Measurements from ENCODE around the gene TMEM181.
"Not testable (repeated sequence)": the region's sequence is repeated elsewhere in the genome, so short reads cannot be mapped to it uniquely, and the experiment has no call there.

TMEM181 gene

GRCh38 chr6:158611541-158612370, 51.9 kb downstream of the TMEM181 start:
- DNase-seq (ENCODE audit: insufficient read length, low spot score) (no peak), FAIRE-seq (no peak)
- TF ChIP-seq POLR2A (IDR thresholded peaks at IDR 0.05; ENCODE audit: low read depth, low read length) (no peak), POU2F2 (IDR thresholded peaks at IDR 0.05; ENCODE audit: low read depth, low read length) (no peak), PAX5 (IDR thresholded peaks at IDR 0.05; ENCODE audit: insufficient read depth, low read length, severe bottlenecking) (no peak), SPI1 (IDR thresholded peaks at IDR 0.05; ENCODE audit: low read depth, low read length) (no peak), POLR2AphosphoS5 (IDR thresholded peaks at IDR 0.05; ENCODE audit: low read depth, low read length) (no peak), TAF1 (IDR thresholded peaks at IDR 0.05; ENCODE audit: low read depth, low read length) (no peak)

DNA sequence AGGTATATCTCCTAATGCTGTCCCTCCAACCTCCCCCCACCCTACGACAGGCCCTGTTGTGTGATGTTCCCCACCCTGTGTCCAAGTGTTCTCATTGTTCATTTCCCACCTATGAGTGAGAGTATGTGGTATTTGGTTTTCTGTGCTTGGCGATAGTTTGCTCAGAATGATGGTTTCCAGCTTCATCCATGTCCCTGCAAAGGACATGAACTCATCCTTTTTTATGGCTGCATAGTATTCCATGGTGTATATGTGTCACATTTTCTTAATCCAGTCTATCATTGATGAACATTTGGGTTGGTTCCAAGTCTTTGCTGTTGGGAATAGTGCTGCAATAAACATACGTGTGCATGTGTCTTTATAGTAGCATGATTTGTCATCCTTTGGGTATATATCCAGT, 54.7 kb downstream of the TMEM181 start:
- DNase-seq (ENCODE audit: insufficient read length, low spot score); FAIRE-seq: not testable (repeated sequence)

GRCh38 chr6:158618289-158618688, 58.4 kb downstream of the TMEM181 start:
- not testable (repeated sequence) for FAIRE-seq; DNase-seq (ENCODE audit: insufficient read length, low spot score)

- no peak for TF ChIP-seq PAX5 (IDR thresholded peaks at IDR 0.05; ENCODE audit: insufficient read depth, low read length, severe bottlenecking)
- no peak for TF ChIP-seq POLR2A (IDR thresholded peaks at IDR 0.05; ENCODE audit: low read depth, low read length)
- no peak for TF ChIP-seq POLR2AphosphoS5 (IDR thresholded peaks at IDR 0.05; ENCODE audit: low read depth, low read length)
- TF ChIP-seq TAF1 (IDR thresholded peaks at IDR 0.05; ENCODE audit: low read depth, low read length), result no peak
- TF ChIP-seq POU2F2 (IDR thresholded peaks at IDR 0.05; ENCODE audit: low read depth, low read length), result no peak
- TF ChIP-seq SPI1 (IDR thresholded peaks at IDR 0.05; ENCODE audit: low read depth, low read length), result no peak
- FAIRE-seq, result no peak
- no peak for DNase-seq (ENCODE audit: insufficient read length, low spot score)
Measured at GRCh38 chr6:158619922-158620801, 60.3 kb downstream of the TMEM181 start.

- no peak for FAIRE-seq
- no peak for TF ChIP-seq POLR2A (IDR thresholded peaks at IDR 0.05; ENCODE audit: low read depth, low read length)
- no peak for TF ChIP-seq POU2F2 (IDR thresholded peaks at IDR 0.05; ENCODE audit: low read depth, low read length)
- TF ChIP-seq TAF1 (IDR thresholded peaks at IDR 0.05; ENCODE audit: low read depth, low read length), result no peak
- no peak for TF ChIP-seq SPI1 (IDR thresholded peaks at IDR 0.05; ENCODE audit: low read depth, low read length)
- no peak for TF ChIP-seq POLR2AphosphoS5 (IDR thresholded peaks at IDR 0.05; ENCODE audit: low read depth, low read length)
- no peak for TF ChIP-seq PAX5 (IDR thresholded peaks at IDR 0.05; ENCODE audit: insufficient read depth, low read length, severe bottlenecking)
- no peak for DNase-seq (ENCODE audit: insufficient read length, low spot score)
Measured at GRCh38 chr6:158620963-158621693, 61.2 kb downstream of the TMEM181 start.

DNA sequence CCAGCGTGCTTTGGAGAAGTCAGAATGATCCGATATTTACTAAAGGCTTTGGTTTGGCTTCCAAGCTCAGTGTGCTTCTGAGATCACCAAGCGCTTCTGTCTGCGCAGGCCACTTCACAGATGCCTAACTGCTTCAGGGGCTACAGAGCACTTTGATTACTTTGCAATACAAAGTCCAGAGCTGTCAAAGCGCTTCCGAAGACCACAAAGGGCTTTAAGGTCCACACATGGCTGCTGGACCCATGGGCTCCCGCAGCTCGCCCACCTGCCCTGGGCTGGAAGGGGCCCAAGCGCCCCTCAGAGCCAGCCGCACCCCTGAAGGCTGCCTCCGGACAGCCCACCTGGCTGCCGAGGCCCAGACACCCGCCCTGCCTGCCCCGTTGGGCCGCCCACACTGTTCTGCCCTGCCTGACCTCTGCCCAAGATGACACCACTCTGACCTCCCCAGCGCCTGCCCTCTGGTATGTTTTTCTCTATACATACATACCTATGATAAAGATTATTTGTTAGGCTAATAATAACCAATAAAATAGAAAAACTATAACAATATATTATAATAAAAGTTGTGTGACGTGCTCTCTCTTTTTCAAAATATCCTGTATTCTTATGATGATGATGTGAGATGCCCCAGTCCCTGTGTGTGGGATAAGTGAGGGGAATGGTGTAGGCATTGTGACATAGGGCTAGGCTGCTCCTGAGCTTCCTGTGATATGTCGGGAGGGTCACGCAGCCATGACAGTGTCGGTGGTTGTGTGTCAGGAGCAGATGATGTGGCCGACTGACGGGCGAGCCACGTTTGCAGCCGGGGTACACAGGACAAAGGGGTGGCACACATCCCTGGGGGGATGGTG, 62.0 kb downstream of the TMEM181 start:
- FAIRE-seq (peak; percentile 9), DNase-seq (ENCODE audit: insufficient read length, low spot score) (no peak)

DNA sequence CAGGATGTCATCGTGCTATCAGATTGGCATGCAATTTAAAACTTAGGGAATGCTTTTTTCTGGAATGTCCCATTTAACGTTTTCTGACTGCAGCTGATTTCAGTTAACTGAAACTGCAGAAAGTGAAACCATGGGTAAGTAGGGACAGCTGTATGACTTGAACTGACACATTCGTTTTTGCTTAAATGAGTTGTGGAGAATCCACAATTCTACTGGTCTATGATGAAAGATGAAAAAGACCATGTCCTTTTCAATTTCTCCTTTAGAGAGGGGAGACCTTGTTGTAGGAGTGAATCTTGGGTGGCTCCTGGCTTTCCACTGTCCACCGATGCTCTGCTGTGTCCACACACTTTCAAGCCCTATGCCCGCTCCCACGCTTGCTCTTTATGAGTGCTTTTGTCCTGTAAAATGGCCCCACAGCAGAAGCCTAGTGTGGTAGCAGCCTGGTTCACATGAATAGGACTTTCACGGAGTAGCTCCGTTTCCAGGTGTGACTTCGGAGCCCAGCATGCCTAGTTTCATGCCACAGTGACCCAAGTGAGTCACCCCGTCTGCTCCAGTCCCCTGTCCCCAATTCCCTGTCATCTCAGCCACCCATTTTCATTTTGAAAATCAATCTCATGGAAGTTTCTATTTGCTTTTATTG, 62.8 kb downstream of the TMEM181 start:
- TF ChIP-seq POLR2A (IDR thresholded peaks at IDR 0.05; ENCODE audit: low read depth, low read length) (no peak), SPI1 (IDR thresholded peaks at IDR 0.05; ENCODE audit: low read depth, low read length) (no peak), TAF1 (IDR thresholded peaks at IDR 0.05; ENCODE audit: low read depth, low read length) (no peak), POU2F2 (IDR thresholded peaks at IDR 0.05; ENCODE audit: low read depth, low read length) (no peak), PAX5 (IDR thresholded peaks at IDR 0.05; ENCODE audit: insufficient read depth, low read length, severe bottlenecking) (no peak), POLR2AphosphoS5 (IDR thresholded peaks at IDR 0.05; ENCODE audit: low read depth, low read length) (no peak)
- FAIRE-seq (no peak), DNase-seq (ENCODE audit: insufficient read length, low spot score) (no peak)

More for the DNA sequence above, 62.0 kb downstream of the TMEM181 start:
- no peak for TF ChIP-seq POU2F2 (IDR thresholded peaks at IDR 0.05; ENCODE audit: low read depth, low read length)
- no peak for TF ChIP-seq TAF1 (IDR thresholded peaks at IDR 0.05; ENCODE audit: low read depth, low read length)
- no peak for TF ChIP-seq POLR2A (IDR thresholded peaks at IDR 0.05; ENCODE audit: low read depth, low read length)
- TF ChIP-seq POLR2AphosphoS5 (IDR thresholded peaks at IDR 0.05; ENCODE audit: low read depth, low read length), result no peak
- no peak for TF ChIP-seq SPI1 (IDR thresholded peaks at IDR 0.05; ENCODE audit: low read depth, low read length)
- TF ChIP-seq PAX5 (IDR thresholded peaks at IDR 0.05; ENCODE audit: insufficient read depth, low read length, severe bottlenecking), result no peak
